ENCODE data around the gene METTL14. TPM values are rescaled to one million over a fixed set of nuclear protein-coding genes. Genes with fewer than 3 reads are reported as not detected.

METTL14 gene
- total RNA-seq, 2 donors from 2014 or later = 54.1 to 59.3 TPM

DNA sequence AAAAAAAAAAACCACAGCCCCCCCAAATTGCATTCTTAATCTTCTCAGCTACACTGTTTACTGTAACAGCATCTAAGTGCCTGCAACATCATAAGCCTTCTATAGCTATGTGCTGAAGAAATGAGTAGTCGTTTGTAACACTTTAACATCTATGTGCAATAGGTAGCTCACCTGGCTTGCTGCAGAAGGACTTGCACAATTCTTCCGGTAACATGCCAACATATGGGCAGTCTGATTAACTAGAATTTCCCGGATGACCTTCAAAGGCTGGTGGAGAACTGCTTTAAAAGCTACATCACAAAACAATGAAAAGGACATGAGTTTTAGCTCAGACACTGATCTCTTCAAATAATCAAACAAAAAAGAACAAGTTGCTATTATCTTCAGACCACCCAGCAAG, 52.9 kb downstream of the METTL14 start:
- WGBS, 2 experiments (ENCODE audit: insufficient coverage in 1 of 2, insufficient read length in 1 of 2) = 88 to 100% methylated on average over 3 of the region's 3 CpGs
- Mint-ChIP-seq H3K27ac (no peak overlapping the region), H3K4me1 (no peaks in the 10 kb centered on the region), H3K4me3 (no peak overlapping the region), H3K36me3 (ENCODE audit: low read depth) (peaks cover 34% of the 10 kb centered on the region), H3K27me3 (ENCODE audit: insufficient read depth) (no peaks in the 10 kb centered on the region), H3K9me3 (no peaks in the 10 kb centered on the region)
- H3K4me1 ChIP-seq (ENCODE audit: control insufficient read depth, insufficient read depth, low read length) = no peaks in the 10 kb centered on the region
- DNase-seq = no peak
- H3K9ac ChIP-seq (ENCODE audit: extremely low read depth, low read length, poor library complexity, severe bottlenecking) = no peak overlapping the region
- TF ChIP-seq, protein P1, sequence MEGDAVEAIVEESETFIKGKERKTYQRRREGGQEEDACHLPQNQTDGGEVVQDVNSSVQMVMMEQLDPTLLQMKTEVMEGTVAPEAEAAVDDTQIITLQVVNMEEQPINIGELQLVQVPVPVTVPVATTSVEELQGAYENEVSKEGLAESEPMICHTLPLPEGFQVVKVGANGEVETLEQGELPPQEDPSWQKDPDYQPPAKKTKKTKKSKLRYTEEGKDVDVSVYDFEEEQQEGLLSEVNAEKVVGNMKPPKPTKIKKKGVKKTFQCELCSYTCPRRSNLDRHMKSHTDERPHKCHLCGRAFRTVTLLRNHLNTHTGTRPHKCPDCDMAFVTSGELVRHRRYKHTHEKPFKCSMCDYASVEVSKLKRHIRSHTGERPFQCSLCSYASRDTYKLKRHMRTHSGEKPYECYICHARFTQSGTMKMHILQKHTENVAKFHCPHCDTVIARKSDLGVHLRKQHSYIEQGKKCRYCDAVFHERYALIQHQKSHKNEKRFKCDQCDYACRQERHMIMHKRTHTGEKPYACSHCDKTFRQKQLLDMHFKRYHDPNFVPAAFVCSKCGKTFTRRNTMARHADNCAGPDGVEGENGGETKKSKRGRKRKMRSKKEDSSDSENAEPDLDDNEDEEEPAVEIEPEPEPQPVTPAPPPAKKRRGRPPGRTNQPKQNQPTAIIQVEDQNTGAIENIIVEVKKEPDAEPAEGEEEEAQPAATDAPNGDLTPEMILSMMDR (conservative IDR thresholded peaks at IDR 0.05) = no peak
- H3K36me3 ChIP-seq (ENCODE audit: control insufficient read depth, insufficient read depth, low read length) = peaks cover 65% of the 10 kb centered on the region
- H3K27ac ChIP-seq (ENCODE audit: low read depth, low read length) = no peak overlapping the region
- H3K27me3 ChIP-seq (ENCODE audit: control insufficient read depth, insufficient read depth, low read length, poor library complexity, severe bottlenecking) = no peaks in the 10 kb centered on the region
- no peaks in the 10 kb centered on the region for H3K9me3 ChIP-seq (ENCODE audit: control insufficient read depth, low read length)
- H3K4me3 ChIP-seq (ENCODE audit: low read length) = no peak overlapping the region

DNA sequence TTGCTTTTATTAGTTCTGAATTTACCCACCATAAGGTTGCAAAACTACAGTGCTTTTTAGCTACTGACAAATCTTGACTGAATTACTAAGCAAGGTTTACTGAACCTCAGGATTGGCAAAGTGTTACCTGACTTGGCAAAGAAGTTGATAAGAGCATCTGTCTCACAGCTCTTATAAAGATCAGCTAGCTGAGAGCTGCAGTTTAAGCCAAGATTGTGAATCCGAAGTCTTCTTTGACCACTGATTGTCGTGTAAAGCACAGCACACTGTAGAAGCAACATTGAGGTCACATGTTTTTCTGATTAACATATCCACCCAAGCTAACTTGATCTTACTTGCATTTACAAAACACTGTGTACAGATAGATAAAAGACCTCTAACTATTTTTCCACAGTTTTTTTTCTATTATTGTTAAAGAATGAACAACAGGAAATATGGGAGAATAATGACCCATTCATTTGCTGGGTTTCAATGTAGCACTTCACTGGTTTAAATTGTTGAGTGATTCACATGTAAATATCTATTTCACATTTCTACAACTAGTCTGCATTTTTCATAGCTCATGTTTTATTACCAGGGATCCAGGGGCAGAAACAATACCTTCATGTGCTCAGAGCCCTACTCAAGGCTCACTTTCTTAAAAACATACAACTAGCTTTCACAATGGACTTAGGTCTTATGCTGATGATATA, 54.0 kb downstream of the METTL14 start:
- TF ChIP-seq, protein P1 (conservative IDR thresholded peaks at IDR 0.05) = no peak
- DNase-seq = no peak
- no peaks in the 10 kb centered on the region for H3K4me1 Mint-ChIP-seq
- H3K27me3 Mint-ChIP-seq (ENCODE audit: insufficient read depth) = no peaks in the 10 kb centered on the region
- H3K9me3 Mint-ChIP-seq = no peaks in the 10 kb centered on the region
- H3K36me3 Mint-ChIP-seq (ENCODE audit: low read depth) = peaks cover 37% of the 10 kb centered on the region
- H3K27ac ChIP-seq (ENCODE audit: low read depth, low read length) = no peak overlapping the region
- H3K9me3 ChIP-seq (ENCODE audit: control insufficient read depth, low read length) = no peaks in the 10 kb centered on the region
- 83% methylated on average over 2 of the region's 2 CpGs; no CpG with 5 or more reads in 1 of the 2 experiments for WGBS, 2 experiments (ENCODE audit: insufficient coverage in 1 of 2, insufficient read length in 1 of 2)
- H3K4me3 Mint-ChIP-seq = no peak overlapping the region
- H3K4me1 ChIP-seq (ENCODE audit: control insufficient read depth, insufficient read depth, low read length) = no peaks in the 10 kb centered on the region
- no peak overlapping the region for H3K27ac Mint-ChIP-seq
- H3K9ac ChIP-seq (ENCODE audit: extremely low read depth, low read length, poor library complexity, severe bottlenecking) = no peak overlapping the region
- H3K4me3 ChIP-seq (ENCODE audit: low read length) = no peak overlapping the region
- no peaks in the 10 kb centered on the region for H3K27me3 ChIP-seq (ENCODE audit: control insufficient read depth, insufficient read depth, low read length, poor library complexity, severe bottlenecking)
- peaks cover 68% of the 10 kb centered on the region for H3K36me3 ChIP-seq (ENCODE audit: control insufficient read depth, insufficient read depth, low read length)

DNA sequence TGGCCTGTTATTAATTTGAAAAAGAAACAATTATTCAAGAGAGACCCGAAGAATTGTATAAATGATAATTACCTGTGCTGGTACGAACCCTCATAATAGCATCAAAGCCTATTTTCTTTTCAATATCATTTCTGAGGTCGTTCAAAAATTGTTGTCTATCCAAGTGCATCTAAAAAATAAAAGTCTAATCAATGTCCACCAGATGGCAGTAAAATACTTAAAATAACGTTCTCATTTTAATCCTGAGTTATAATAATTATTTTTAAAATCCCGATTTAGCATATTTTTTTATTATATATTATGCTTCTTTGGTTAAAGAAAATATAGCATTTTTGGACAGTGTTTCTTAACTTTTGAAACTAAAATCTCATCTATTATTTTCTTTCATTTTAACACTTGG, 55.7 kb downstream of the METTL14 start:
- H3K36me3 ChIP-seq (ENCODE audit: control insufficient read depth, insufficient read depth, low read length) = peaks cover 73% of the 10 kb centered on the region
- Mint-ChIP-seq H3K27ac (no peak overlapping the region), H3K4me3 (no peak overlapping the region), H3K9me3 (no peaks in the 10 kb centered on the region), H3K36me3 (ENCODE audit: low read depth) (peaks cover 44% of the 10 kb centered on the region), H3K27me3 (ENCODE audit: insufficient read depth) (no peaks in the 10 kb centered on the region), H3K4me1 (no peaks in the 10 kb centered on the region)
- TF ChIP-seq, protein P1 (conservative IDR thresholded peaks at IDR 0.05) = peak; percentile 73
- no peaks in the 10 kb centered on the region for H3K9me3 ChIP-seq (ENCODE audit: control insufficient read depth, low read length)
- WGBS, 2 experiments (ENCODE audit: insufficient coverage in 1 of 2, insufficient read length in 1 of 2) = 97% methylated on average over 3 of the region's 5 CpGs; no CpG with 5 or more reads in 1 of the 2 experiments
- DNase-seq = no peak
- no peak overlapping the region for H3K4me3 ChIP-seq (ENCODE audit: low read length)
- no peaks in the 10 kb centered on the region for H3K27me3 ChIP-seq (ENCODE audit: control insufficient read depth, insufficient read depth, low read length, poor library complexity, severe bottlenecking)
- no peaks in the 10 kb centered on the region for H3K4me1 ChIP-seq (ENCODE audit: control insufficient read depth, insufficient read depth, low read length)
- no peak overlapping the region for H3K27ac ChIP-seq (ENCODE audit: low read depth, low read length)
- no peak overlapping the region for H3K9ac ChIP-seq (ENCODE audit: extremely low read depth, low read length, poor library complexity, severe bottlenecking)

Data from endodermal cell (in vitro differentiated cells).